Stimulated activated memory B cell treated with anti-CD40 and anti-IgM and Interleukin-4, amounts not matched to agents 10 μg/mL and 1 μg/mL and 100 μg/mL, for 72 hours (primary cell): ENCODE measurements around the gene KBTBD8.

Source experiments
- ATAC-seq: fragments of 150-1000 bp; cut with Tn5 transposase; 2 replicates; pipeline ENCODE4 v1.10.0; 2021
- H3K27ac Mint-ChIP-seq: one replicate; pipeline ENCODE4 v1.8.0; 2022; ENCODE audit warnings: mild to moderate bottlenecking, mixed read lengths
- H3K27me3 Mint-ChIP-seq: one replicate; pipeline ENCODE4 v1.8.0; 2022; ENCODE audit warnings: mixed read lengths
- H3K36me3 Mint-ChIP-seq: one replicate; pipeline ENCODE4 v1.8.0; 2022; ENCODE audit warnings: mixed read lengths
- H3K4me1 Mint-ChIP-seq: one replicate; pipeline ENCODE4 v1.8.0; 2022; ENCODE audit warnings: mixed read lengths
- H3K4me3 Mint-ChIP-seq: one replicate; pipeline ENCODE4 v1.8.0; 2022; ENCODE audit warnings: mild to moderate bottlenecking, moderate library complexity, mixed read lengths
- H3K9me3 Mint-ChIP-seq: one replicate; pipeline ENCODE4 v1.8.0; 2022; ENCODE audit warnings: mixed read lengths

Gene KBTBD8

GRCh38 chr3:66989241-66989640, 8.9 kb upstream of the KBTBD8 start:
- no peak overlapping the region for H3K27ac Mint-ChIP-seq

DNA sequence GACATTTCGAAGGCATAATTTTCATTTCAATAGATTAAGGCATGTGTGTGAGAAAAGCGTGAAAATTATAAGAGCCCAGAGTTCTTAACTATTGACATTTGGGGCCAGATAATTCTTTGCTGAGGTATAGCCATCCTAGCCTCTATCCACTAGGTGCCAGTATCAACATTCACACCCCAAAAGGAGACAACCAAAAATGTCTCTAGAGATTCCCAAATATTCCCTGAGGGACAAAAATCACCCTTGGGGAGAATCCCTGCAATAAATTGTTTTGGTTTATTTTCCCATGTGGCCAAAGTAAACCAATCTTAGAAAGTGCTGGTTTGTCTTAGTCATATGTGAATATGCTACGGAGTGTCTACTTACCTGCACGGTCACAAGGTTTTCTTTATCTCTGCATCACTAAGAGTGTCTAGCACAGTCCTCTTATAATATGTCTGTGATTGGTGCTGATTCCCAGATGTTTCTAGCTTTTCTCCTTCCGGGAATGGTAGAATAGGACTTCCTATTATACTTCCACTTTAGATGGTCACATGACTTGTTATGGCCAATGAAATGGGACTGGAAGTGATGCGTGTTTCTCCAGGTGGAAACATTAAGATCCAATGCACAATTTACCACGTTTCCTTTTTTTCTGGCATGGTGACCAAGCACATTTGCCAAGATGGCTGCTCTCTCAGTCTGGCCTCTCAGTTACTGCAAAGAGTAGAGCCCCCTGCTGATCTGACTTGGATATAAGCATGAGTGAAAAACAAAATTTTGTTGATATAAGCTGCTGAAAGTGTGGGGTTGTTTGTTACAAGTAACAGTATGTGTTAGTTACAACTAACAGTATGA, 8.0 kb upstream of the KBTBD8 start:
- H3K9me3 Mint-ChIP-seq, result no peaks in the 10 kb centered on the region
- H3K36me3 Mint-ChIP-seq, result no peaks in the 10 kb centered on the region
- peak overlapping the region; percentile 91 for H3K27ac Mint-ChIP-seq
- H3K27me3 Mint-ChIP-seq, result no peaks in the 10 kb centered on the region
- H3K4me1 Mint-ChIP-seq, result no peaks in the 10 kb centered on the region
- peak overlapping the region; percentile 86 for H3K4me3 Mint-ChIP-seq
- ATAC-seq, result peak; percentile 81

More at GRCh38 chr3:66989241-66989640, 8.9 kb upstream of the KBTBD8 start:
- no peaks in the 10 kb centered on the region for H3K27me3 Mint-ChIP-seq
- ATAC-seq, result no peak
- no peaks in the 10 kb centered on the region for H3K4me1 Mint-ChIP-seq
- H3K4me3 Mint-ChIP-seq, result no peak overlapping the region
- no peaks in the 10 kb centered on the region for H3K9me3 Mint-ChIP-seq
- no peaks in the 10 kb centered on the region for H3K36me3 Mint-ChIP-seq

- H3K4me3 Mint-ChIP-seq, result no peak overlapping the region
- H3K4me1 Mint-ChIP-seq, result no peaks in the 10 kb centered on the region
- H3K27me3 Mint-ChIP-seq, result no peaks in the 10 kb centered on the region
- no peak overlapping the region for H3K27ac Mint-ChIP-seq
- no peaks in the 10 kb centered on the region for H3K9me3 Mint-ChIP-seq
- no peaks in the 10 kb centered on the region for H3K36me3 Mint-ChIP-seq
- no peak for ATAC-seq
Measured at GRCh38 chr3:66991459-66991858, 6.6 kb upstream of the KBTBD8 start.

- no peaks in the 10 kb centered on the region for H3K9me3 Mint-ChIP-seq
- H3K36me3 Mint-ChIP-seq, result no peaks in the 10 kb centered on the region
- no peaks in the 10 kb centered on the region for H3K4me1 Mint-ChIP-seq
- no peak overlapping the region for H3K4me3 Mint-ChIP-seq
- no peak overlapping the region for H3K27ac Mint-ChIP-seq
- H3K27me3 Mint-ChIP-seq, result no peaks in the 10 kb centered on the region
- ATAC-seq, result no peak
Measured at GRCh38 chr3:66993082-66993481, 5.0 kb upstream of the KBTBD8 start.

GRCh38 chr3:66994588-66994987, 3.5 kb upstream of the KBTBD8 start:
- no peaks in the 10 kb centered on the region for H3K27me3 Mint-ChIP-seq
- no peak for ATAC-seq
- H3K4me1 Mint-ChIP-seq, result no peaks in the 10 kb centered on the region
- no peak overlapping the region for H3K4me3 Mint-ChIP-seq
- H3K27ac Mint-ChIP-seq, result no peak overlapping the region
- H3K36me3 Mint-ChIP-seq, result no peaks in the 10 kb centered on the region
- H3K9me3 Mint-ChIP-seq, result no peaks in the 10 kb centered on the region

DNA sequence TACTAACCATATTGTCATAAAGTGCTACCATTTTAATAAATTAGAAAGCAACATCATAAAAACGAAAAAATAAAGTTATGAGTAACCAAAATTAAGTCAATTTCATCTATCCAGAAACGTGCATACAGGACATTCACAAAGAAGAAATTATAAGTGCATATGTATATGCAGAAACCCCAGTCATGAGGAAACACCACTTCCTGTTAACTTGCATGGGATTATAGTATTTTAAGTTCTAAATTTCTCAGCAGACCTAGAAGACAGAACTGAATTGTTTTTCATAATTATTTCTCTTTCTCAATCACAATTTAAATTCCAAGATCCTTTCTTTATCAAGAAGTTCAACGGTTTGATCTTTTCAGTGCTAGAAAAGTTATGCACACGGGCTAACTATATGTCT, 1.4 kb upstream of the KBTBD8 start:
- peaks cover 5% of the 10 kb centered on the region for H3K36me3 Mint-ChIP-seq
- H3K4me1 Mint-ChIP-seq, result peaks cover 8% of the 10 kb centered on the region
- no peak for ATAC-seq
- no peak overlapping the region for H3K27ac Mint-ChIP-seq
- no peaks in the 10 kb centered on the region for H3K9me3 Mint-ChIP-seq
- H3K27me3 Mint-ChIP-seq, result no peaks in the 10 kb centered on the region
- H3K4me3 Mint-ChIP-seq, result no peak overlapping the region

DNA sequence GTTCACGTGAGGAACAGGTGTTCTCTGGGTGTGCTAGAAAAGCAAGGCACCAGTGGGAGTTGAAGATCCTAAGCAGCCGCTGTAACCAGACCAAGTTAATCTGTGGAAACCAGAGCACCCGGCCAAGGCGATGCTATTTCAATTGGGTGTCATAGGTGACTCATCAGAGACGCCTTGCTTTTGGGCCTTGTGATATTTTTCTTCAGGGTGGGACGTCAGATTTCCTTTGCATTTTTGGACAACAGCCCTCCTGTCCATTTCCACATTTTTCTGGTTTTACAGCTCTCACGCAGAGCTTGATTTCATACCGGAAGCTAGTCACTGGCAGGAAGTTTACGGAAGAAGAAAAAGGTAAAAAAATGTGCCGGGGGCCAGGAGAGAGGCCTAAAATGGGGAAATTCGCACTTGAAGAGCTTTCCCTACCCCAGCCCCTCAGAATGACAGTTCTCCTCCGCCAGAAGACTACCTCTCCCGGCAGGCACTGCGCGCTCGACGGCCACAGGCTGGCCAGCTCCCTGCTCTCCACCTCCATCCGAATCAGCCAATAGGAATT, 471 bp upstream of the KBTBD8 start:
- Mint-ChIP-seq H3K27me3 (no peaks in the 10 kb centered on the region), H3K36me3 (peaks cover 6% of the 10 kb centered on the region), H3K9me3 (no peaks in the 10 kb centered on the region), H3K27ac (peak overlapping the region; percentile 81), H3K4me1 (peaks cover 15% of the 10 kb centered on the region), H3K4me3 (peak overlapping the region; percentile 85)
- ATAC-seq, result peak; percentile 1

GRCh38 chr3:66998904-66999235, 763 bp downstream of the KBTBD8 start:
- Mint-ChIP-seq H3K27me3 (no peaks in the 10 kb centered on the region), H3K4me1 (peaks cover 27% of the 10 kb centered on the region), H3K9me3 (no peaks in the 10 kb centered on the region), H3K4me3 (peak overlapping the region; percentile 85), H3K36me3 (peaks cover 18% of the 10 kb centered on the region), H3K27ac (peak overlapping the region; percentile 81)
- ATAC-seq, result no peak

DNA sequence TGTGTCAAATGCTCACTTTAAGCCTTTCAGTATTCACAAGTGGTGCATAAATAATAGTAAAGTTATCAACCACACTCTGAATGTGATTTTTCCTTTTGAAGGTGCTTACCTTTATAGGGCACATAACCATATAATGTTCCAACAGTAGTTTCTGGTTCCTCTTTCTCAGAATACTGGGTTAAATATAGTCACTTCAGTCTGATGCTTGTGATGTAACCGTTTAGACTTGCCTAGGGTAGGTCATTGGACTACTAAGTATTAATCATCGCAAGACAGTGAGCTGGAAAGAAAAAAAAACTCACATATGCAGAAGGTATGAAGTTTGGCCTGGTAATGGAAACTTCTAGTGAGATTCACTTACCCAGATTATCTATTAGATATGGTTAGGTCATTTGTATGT, 1.9 kb downstream of the KBTBD8 start:
- ATAC-seq, result peak; percentile 78
- peaks cover 26% of the 10 kb centered on the region for H3K36me3 Mint-ChIP-seq
- peak overlapping the region; percentile 81 for H3K27ac Mint-ChIP-seq
- H3K4me1 Mint-ChIP-seq, result peaks cover 37% of the 10 kb centered on the region
- H3K4me3 Mint-ChIP-seq, result peak overlapping the region; percentile 70
- H3K27me3 Mint-ChIP-seq, result no peaks in the 10 kb centered on the region
- H3K9me3 Mint-ChIP-seq, result no peaks in the 10 kb centered on the region

- Mint-ChIP-seq H3K36me3 (peaks cover 38% of the 10 kb centered on the region), H3K27ac (peak overlapping the region; percentile 81), H3K9me3 (no peaks in the 10 kb centered on the region), H3K4me3 (peak overlapping the region; percentile 73), H3K27me3 (no peaks in the 10 kb centered on the region), H3K4me1 (peaks cover 50% of the 10 kb centered on the region)
- no peak for ATAC-seq
Measured at GRCh38 chr3:67001086-67001861, 3.2 kb downstream of the KBTBD8 start.

GRCh38 chr3:67005974-67006373, 7.9 kb downstream of the KBTBD8 start:
- no peaks in the 10 kb centered on the region for H3K27me3 Mint-ChIP-seq
- H3K4me1 Mint-ChIP-seq, result peaks cover 78% of the 10 kb centered on the region
- peaks cover 69% of the 10 kb centered on the region for H3K36me3 Mint-ChIP-seq
- no peaks in the 10 kb centered on the region for H3K9me3 Mint-ChIP-seq
- H3K27ac Mint-ChIP-seq, result peak overlapping the region; percentile 79
- no peak for ATAC-seq
- H3K4me3 Mint-ChIP-seq, result peak overlapping the region; percentile 79

DNA sequence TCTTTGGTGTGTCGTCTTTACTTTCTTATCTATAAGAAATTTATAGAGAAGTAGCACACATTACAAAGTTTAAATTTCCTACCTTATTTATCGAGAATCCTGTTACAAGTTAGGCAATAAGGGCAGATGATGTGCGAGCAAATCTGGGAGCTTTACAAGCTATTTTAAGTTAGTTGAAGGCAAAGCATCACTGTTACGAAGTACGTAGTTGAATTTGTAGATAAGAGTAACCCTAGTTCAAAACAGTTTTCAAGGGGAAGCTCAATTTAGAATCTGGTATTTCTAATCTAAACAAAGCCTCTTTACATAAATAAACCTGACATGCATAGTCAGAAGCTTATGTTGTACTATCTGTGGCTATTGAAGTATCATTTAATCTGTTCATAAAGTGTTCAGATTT, 8.4 kb downstream of the KBTBD8 start:
- no peaks in the 10 kb centered on the region for H3K27me3 Mint-ChIP-seq
- peaks cover 77% of the 10 kb centered on the region for H3K4me1 Mint-ChIP-seq
- no peak overlapping the region for H3K27ac Mint-ChIP-seq
- no peak for ATAC-seq
- H3K9me3 Mint-ChIP-seq, result no peaks in the 10 kb centered on the region
- H3K4me3 Mint-ChIP-seq, result no peak overlapping the region
- peaks cover 71% of the 10 kb centered on the region for H3K36me3 Mint-ChIP-seq

- Mint-ChIP-seq H3K4me3 (no peak overlapping the region), H3K27me3 (no peaks in the 10 kb centered on the region), H3K9me3 (peaks cover 4% of the 10 kb centered on the region), H3K4me1 (peaks cover 80% of the 10 kb centered on the region), H3K36me3 (peaks cover 80% of the 10 kb centered on the region), H3K27ac (no peak overlapping the region)
- no peak for ATAC-seq
Measured at GRCh38 chr3:67008388-67008787, 10.3 kb downstream of the KBTBD8 start.

DNA sequence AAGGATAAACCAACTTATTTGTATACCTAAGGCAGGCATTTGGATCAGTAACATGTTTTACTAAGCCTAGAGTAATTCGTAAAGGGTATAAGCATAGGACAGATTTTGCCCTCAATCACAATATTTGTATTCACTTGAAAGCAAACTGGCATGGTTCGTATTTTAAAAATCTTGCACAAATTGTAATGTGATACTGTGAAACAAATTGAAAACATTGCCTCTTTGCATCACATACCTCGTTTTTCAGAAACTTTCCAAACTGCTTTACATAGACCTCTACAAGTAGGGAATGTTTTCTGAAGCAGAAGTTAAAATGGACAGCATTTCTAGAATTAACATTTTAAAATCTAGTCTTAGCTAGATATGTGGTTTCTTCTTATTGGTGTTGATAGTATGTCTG, 11.6 kb downstream of the KBTBD8 start:
- Mint-ChIP-seq H3K4me3 (no peak overlapping the region), H3K36me3 (peaks cover 73% of the 10 kb centered on the region), H3K4me1 (peaks cover 78% of the 10 kb centered on the region), H3K27ac (no peak overlapping the region), H3K9me3 (peaks cover 4% of the 10 kb centered on the region), H3K27me3 (no peaks in the 10 kb centered on the region)
- ATAC-seq, result no peak

DNA sequence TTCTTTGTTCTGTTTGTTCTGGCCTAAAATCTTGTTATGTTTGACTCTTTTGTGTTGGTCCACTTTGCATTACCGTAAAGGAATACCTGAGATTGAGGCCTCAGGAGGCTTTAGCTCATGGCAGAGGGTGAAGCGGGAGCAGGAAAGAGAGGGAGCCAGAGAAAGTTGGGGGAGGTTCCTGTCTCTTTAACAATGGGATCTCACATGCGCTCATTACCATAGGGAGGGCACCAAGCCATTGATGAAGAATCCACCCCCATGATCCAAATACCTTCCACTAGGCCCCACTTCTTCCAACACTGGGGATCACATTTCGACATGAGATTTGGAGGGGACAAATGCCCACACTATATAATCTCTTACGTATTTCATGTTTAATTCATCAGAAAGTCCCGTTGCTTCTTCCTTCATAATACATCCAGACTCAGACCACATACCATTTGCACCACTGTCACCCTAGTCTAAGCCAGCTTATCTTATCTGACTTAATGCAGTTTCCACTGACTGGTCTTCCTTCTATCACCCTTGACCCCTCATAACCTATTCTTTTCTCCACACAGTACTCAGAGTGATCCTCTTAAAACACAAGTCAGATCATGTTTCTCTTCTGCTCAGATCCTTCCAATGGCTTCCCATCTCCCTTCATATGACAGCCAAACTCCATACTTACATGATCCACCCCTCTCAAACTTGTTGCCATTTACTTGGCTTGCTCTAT, 13.5 kb downstream of the KBTBD8 start:
- Mint-ChIP-seq H3K4me3 (no peak overlapping the region), H3K4me1 (peaks cover 71% of the 10 kb centered on the region), H3K36me3 (peaks cover 58% of the 10 kb centered on the region), H3K27me3 (no peaks in the 10 kb centered on the region), H3K27ac (peak overlapping the region; percentile 1), H3K9me3 (peaks cover 4% of the 10 kb centered on the region)
- no peak for ATAC-seq
